GM21717 (cell line): ENCODE data around the gene OR6M1.

Source experiments
- ATAC-seq: cut with Tn5 transposase; IDR thresholded peaks from one replicate; pipeline ENCODE4 v1.9.1; 2021; ENCODE audit warnings: mild to moderate bottlenecking, moderate library complexity; ENCODE audit not compliant: unreplicated experiment

OR6M1 gene

GRCh38 chr11:123806249-123806648 is at the start of gene OR6M1:
OR6M1 (minus strand) TSS chr11:123806349; CDS start chr11:123806349, 0 bp downstream.
- ATAC-seq = no peak

- ATAC-seq = no peak
These were observed 46.9 kb upstream of the OR6M1 start for GRCh38 chr11:123853038-123853437.

GRCh38 chr11:123852321-123852720 is 46.2 kb upstream of the OR6M1 start:
- no peak for ATAC-seq

GRCh38 chr11:123851110-123851509 is 45.0 kb upstream of the OR6M1 start:
- no peak for ATAC-seq

- no peak for ATAC-seq
These were observed 35.0 kb upstream of the OR6M1 start for GRCh38 chr11:123841174-123841573.

GRCh38 chr11:123839131-123839530 is 33.0 kb upstream of the OR6M1 start:
- ATAC-seq = no peak

GRCh38 chr11:123838659-123839058 is 32.5 kb upstream of the OR6M1 start:
- ATAC-seq = no peak

- ATAC-seq = no peak
These were observed 32.0 kb upstream of the OR6M1 start for GRCh38 chr11:123838199-123838598.

- no peak for ATAC-seq
These were observed 26.9 kb upstream of the OR6M1 start for GRCh38 chr11:123833095-123833494.

- no peak for ATAC-seq
These were observed 23.6 kb upstream of the OR6M1 start for GRCh38 chr11:123829745-123830144.

GRCh38 chr11:123822599-123822998 is 16.4 kb upstream of the OR6M1 start:
- ATAC-seq = no peak

GRCh38 chr11:123822032-123822431 is 15.9 kb upstream of the OR6M1 start:
- no peak for ATAC-seq

- ATAC-seq = no peak
These were observed 9.0 kb upstream of the OR6M1 start for GRCh38 chr11:123815122-123815521.

- ATAC-seq = no peak
These were observed 4.4 kb downstream of the OR6M1 start for GRCh38 chr11:123801765-123802164.

- ATAC-seq = no peak
These were observed 6.1 kb downstream of the OR6M1 start for GRCh38 chr11:123800036-123800435.

- no peak for ATAC-seq
These were observed 6.7 kb downstream of the OR6M1 start for GRCh38 chr11:123799438-123799837.

GRCh38 chr11:123798513-123799252 is 7.5 kb downstream of the OR6M1 start:
- no peak for ATAC-seq

- no peak for ATAC-seq
These were observed 8.1 kb downstream of the OR6M1 start for GRCh38 chr11:123798079-123798478.

GRCh38 chr11:123797541-123797940 is 8.6 kb downstream of the OR6M1 start:
- ATAC-seq = no peak

- no peak for ATAC-seq
These were observed 9.0 kb downstream of the OR6M1 start for GRCh38 chr11:123797114-123797513.

GRCh38 chr11:123796226-123796625 is 9.9 kb downstream of the OR6M1 start:
- ATAC-seq = no peak

GRCh38 chr11:123783536-123783935 is 22.6 kb downstream of the OR6M1 start:
- no peak for ATAC-seq

GRCh38 chr11:123778511-123778910 is 27.6 kb downstream of the OR6M1 start:
- no peak for ATAC-seq
